Liver (tissue), 3 donors: ENCODE results near the gene VARS1.

Experiments
- CTCF ChIP-seq: fragments of 150-350 bp; IDR thresholded peaks from 2 replicates; pipeline ENCODE4 v1.5.1; 2017; ENCODE audit warnings: improper control_type of control experiment, low read depth, low read length; ENCODE audit not compliant: missing input control
- EGR1 ChIP-seq, 2 donors: IDR thresholded peaks; 2 replicates each; pipeline ENCODE4 v1.6.1; 2016 to 2018; ENCODE audit warnings: antibody characterized with exemption in 2 of 2, low read depth in 2 of 2
- FOXA1 ChIP-seq: IDR thresholded peaks from 2 replicates; pipeline ENCODE4 v1.6.1; 2016; ENCODE audit warnings: antibody characterized with exemption
- MAX ChIP-seq: IDR thresholded peaks from 2 replicates; pipeline ENCODE4 v1.6.1; 2016; ENCODE audit warnings: antibody characterized with exemption
- REST ChIP-seq: IDR thresholded peaks from 2 replicates; pipeline ENCODE4 v1.6.1; 2016; ENCODE audit warnings: antibody characterized with exemption, mild to moderate bottlenecking
- SP1 ChIP-seq: IDR thresholded peaks from 2 replicates; pipeline ENCODE4 v1.6.1; 2018; ENCODE audit warnings: antibody characterized with exemption, mild to moderate bottlenecking
- TAF1 ChIP-seq: conservative IDR thresholded peaks from 2 replicates; pipeline ENCODE4 v1.6.1; 2016; ENCODE audit warnings: antibody characterized with exemption, mild to moderate bottlenecking
- YY1 ChIP-seq: IDR thresholded peaks from 2 replicates; pipeline ENCODE4 v1.6.1; 2016; ENCODE audit warnings: antibody characterized with exemption, mild to moderate bottlenecking
- ZBTB33 ChIP-seq: IDR thresholded peaks from 2 replicates; pipeline ENCODE4 v1.6.1; 2016; ENCODE audit warnings: antibody characterized with exemption
- donor health status: healthy.
- donor health status: healthy.

- TF ChIP-seq CTCF (no peak), MAX (no peak), EGR1 (IDR thresholded peaks at IDR 0.05; ENCODE audit: low read depth in 2 of 2) (no peak), ZBTB33 (no peak), FOXA1 (no peak), REST (no peak), SP1 (no peak), TAF1 (no peak), YY1 (no peak)
Measured at GRCh38 chr6:31762356-31762755, 33.2 kb downstream of the VARS1 start, which contains the start of gene SAPCD1.
